SK-N-MC (cell line): ENCODE measurements around the gene TEKT3.

Experiments
- EZH2 ChIP-seq: fragments of 200-600 bp; sonication (generic); IDR thresholded peaks from one replicate; pipeline ENCODE4 v1.6.1; 2017; ENCODE audit warnings: antibody characterized with exemption
- FOXP2 ChIP-seq: optimal IDR thresholded peaks from 2 replicates; pipeline ENCODE3; 2011; ENCODE audit warnings: mild to moderate bottlenecking, moderate library complexity; ENCODE audit not compliant: insufficient read depth; ENCODE audit errors: extremely low read length, control extremely low read depth
- POLR2AphosphoS5 ChIP-seq: IDR thresholded peaks from 2 replicates; pipeline ENCODE4 v1.6.1; 2012; ENCODE audit warnings: mild to moderate bottlenecking, low read depth, low read length, borderline replicate concordance

DNA sequence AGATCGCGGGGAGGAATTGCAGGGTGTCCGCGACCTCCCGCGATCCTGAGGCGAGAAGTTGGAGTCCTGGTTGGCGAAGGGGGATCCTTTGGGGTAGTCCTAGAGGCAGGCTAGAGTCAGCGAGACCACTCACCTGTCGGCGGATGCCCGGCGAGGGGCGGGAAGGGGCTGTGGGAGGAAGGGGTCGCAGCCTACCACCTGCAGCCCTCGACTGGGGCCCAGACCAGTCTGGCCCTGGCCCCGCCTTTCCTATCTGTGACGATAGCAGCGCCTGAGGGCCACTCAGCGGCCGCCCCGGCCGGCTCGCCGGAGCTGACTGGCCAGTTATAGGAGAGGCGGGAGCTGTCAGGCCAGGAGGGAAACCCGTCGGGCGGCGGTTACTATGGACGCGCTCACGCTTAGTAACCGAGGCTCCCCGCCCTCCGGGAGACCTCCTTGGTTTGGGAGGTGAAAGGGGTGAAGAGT lies at the start of gene TEKT3:
- TF ChIP-seq EZH2 (no peak), POLR2AphosphoS5 (no peak), FOXP2 (no peak)
